ENCODE results near the gene LNP1. TPM values are rescaled to one million over a fixed set of nuclear protein-coding genes. Genes with fewer than 3 reads are reported as not detected.

LNP1 gene
- total and polyA plus RNA-seq, 2 of the 13 experiments (the other 11 are each of a cell fraction or from before 2014, with no cell fraction given) = 3.6 to 7.0 TPM

DNA sequence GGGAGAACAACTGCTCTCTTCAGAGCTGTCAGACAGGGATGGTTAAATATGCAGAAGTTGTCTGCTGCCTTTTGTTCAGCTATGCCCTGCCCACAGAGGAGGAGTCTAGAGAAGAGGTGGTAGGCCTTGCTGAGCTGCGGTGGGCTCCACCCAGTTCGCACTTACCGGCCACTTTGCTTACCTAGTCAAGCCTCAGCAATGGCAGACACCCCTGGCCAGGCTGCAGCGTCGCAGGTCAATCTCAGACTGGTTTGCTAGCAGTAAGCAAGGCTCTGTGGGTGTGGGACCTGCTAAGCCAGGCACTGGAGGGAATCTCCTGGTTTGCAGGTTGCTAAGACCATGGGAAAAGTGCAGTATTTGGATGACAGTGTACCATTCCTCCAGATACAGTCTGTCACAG, 78.7 kb downstream of the LNP1 start (continued):
- TF ChIP-seq, protein P1, sequence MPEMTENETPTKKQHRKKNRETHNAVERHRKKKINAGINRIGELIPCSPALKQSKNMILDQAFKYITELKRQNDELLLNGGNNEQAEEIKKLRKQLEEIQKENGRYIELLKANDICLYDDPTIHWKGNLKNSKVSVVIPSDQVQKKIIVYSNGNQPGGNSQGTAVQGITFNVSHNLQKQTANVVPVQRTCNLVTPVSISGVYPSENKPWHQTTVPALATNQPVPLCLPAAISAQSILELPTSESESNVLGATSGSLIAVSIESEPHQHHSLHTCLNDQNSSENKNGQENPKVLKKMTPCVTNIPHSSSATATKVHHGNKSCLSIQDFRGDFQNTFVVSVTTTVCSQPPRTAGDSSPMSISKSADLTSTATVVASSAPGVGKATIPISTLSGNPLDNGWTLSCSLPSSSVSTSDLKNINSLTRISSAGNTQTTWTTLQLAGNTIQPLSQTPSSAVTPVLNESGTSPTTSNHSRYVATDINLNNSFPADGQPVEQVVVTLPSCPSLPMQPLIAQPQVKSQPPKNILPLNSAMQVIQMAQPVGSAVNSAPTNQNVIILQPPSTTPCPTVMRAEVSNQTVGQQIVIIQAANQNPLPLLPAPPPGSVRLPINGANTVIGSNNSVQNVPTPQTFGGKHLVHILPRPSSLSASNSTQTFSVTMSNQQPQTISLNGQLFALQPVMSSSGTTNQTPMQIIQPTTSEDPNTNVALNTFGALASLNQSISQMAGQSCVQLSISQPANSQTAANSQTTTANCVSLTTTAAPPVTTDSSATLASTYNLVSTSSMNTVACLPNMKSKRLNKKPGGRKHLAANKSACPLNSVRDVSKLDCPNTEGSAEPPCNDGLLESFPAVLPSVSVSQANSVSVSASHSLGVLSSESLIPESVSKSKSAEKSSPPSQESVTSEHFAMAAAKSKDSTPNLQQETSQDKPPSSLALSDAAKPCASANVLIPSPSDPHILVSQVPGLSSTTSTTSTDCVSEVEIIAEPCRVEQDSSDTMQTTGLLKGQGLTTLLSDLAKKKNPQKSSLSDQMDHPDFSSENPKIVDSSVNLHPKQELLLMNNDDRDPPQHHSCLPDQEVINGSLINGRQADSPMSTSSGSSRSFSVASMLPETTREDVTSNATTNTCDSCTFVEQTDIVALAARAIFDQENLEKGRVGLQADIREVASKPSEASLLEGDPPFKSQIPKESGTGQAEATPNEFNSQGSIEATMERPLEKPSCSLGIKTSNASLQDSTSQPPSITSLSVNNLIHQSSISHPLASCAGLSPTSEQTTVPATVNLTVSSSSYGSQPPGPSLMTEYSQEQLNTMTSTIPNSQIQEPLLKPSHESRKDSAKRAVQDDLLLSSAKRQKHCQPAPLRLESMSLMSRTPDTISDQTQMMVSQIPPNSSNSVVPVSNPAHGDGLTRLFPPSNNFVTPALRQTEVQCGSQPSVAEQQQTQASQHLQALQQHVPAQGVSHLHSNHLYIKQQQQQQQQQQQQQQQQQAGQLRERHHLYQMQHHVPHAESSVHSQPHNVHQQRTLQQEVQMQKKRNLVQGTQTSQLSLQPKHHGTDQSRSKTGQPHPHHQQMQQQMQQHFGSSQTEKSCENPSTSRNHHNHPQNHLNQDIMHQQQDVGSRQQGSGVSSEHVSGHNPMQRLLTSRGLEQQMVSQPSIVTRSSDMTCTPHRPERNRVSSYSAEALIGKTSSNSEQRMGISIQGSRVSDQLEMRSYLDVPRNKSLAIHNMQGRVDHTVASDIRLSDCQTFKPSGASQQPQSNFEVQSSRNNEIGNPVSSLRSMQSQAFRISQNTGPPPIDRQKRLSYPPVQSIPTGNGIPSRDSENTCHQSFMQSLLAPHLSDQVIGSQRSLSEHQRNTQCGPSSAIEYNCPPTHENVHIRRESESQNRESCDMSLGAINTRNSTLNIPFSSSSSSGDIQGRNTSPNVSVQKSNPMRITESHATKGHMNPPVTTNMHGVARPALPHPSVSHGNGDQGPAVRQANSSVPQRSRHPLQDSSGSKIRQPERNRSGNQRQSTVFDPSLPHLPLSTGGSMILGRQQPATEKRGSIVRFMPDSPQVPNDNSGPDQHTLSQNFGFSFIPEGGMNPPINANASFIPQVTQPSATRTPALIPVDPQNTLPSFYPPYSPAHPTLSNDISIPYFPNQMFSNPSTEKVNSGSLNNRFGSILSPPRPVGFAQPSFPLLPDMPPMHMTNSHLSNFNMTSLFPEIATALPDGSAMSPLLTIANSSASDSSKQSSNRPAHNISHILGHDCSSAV (CRISPR knock-in tag; IDR thresholded peaks at IDR 0.05; ENCODE audit: borderline replicate concordance) = no peak
- TF ChIP-seq SMAD3 (CRISPR knock-in tag; IDR thresholded peaks at IDR 0.05) (no peak), EHMT2 (IDR thresholded peaks at IDR 0.05; ENCODE audit: borderline replicate concordance, low read depth, low read length) (no peak), THAP8 (CRISPR knock-in tag; IDR thresholded peaks at IDR 0.05; ENCODE audit: borderline replicate concordance) (no peak), AKNA (CRISPR knock-in tag; IDR thresholded peaks at IDR 0.05; ENCODE audit: borderline replicate concordance) (no peak), BORCS8-MEF2B (CRISPR knock-in tag; IDR thresholded peaks at IDR 0.05) (no peak), NFATC3 (CRISPR knock-in tag; IDR thresholded peaks at IDR 0.05) (no peak), STAG1 (CRISPR knock-in tag; IDR thresholded peaks at IDR 0.05) (no peak)
